NCI-H226 (cell line): ENCODE results near the gene HOXC10.

Experiments
- DNase-seq: peaks from one replicate; pipeline ENCODE4 v3.0.0-alpha.2; 2015

The HOXC10 gene

DNA sequence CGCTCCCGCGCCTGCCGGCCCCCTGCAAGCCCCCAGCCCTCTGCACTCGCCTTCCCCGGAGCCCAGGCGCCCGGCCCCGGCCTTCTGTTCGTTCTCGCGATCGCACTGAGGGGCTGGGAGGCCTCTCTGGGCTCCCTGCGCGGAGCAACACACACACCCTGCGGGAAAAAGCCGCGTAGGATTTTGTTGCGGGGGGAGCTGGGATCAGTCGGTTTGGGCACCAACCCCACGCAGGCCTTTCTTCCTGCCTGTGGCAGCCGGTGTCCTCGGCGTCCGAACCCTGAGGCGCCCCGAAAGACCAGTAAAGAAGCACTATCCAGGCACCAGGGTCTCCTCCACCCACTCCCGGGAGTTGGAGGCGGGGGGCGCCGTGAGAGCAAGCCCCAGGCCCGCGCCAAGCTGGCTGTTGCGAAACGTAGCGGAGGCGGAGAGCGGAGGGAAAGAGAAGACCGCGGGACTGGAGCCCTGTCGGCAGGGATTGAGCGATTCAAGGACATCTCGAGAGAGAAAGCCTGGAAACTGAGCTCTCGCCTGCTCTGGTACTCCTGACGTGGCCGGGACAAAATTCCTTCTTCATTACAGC is 46.0 kb downstream of the HOXC10 start:
- DNase-seq: no peak

DNA sequence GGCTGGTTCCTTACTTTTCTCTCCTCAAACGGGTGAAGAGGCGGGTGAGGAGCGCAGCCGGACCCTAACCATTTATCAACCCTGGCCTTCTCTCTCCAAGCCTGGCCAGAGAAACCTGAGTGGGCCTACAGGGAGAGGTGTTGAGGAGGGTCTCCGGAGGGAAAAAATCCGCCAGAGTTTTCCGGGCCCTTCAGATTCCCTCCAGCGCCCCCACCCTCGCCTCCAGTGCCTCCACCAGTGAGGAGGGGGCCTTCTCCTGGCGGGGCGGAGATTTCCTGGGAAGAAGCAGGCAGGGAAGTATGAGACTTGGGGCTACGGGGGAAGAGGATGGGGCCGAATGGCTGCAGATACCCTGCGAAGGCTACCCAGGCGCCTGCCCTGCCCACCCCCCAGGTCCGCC is 46.5 kb downstream of the HOXC10 start:
- no peak for DNase-seq

DNA sequence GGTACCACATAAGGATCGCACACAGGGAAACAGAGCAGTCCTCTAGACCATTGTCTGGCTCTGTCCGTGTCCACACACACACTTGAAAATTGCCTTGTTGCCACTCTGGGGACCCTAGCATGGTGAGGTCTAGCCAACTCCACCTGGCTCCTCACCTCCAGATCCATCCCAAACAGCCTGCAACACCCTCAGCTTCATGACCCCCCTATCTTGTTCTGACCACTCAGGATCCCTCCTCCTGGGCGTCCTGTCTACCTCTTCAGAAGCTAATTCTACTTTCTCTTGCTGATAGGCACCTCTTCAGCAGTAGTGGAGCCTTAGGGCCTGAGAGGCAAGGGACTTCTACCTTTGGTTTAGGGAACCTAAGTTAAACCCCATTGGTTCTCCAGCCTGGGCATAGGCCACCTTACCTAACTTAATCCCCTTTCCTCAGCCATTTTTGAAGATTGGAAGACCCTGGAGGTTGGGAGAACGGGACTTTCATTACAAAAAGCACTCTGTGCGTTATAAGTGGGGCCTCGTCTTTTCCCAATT is 47.2 kb downstream of the HOXC10 start:
- DNase-seq: no peak

DNA sequence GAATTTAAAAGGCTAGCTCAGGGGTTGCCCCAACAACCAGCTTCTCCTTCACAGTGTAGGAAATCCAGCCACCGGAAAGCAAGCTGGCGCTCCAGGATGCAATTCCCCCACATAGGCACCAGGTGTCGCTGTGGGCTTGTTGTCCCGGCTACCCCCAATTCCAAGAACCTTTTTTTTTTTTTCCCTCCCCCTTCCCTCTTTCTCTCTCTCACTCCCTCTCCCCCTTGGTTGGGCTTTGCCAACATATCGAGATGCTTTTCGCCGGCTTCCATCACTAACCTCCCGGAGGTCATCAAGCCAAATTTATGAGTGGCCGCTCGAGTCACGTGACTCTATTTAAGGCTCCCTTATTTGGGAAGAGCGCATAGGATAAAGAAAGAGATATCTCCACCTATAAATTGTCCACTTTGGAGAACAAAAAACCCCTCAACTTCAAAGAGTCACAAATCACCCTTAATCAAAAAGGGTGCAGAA is 47.7 kb downstream of the HOXC10 start, which contains the start of gene HOXC5:
Gene HOXC5, plus strand, starts transcription at position 424 of the 474 bp plus-strand sequence. CDS start 73 bp downstream, outside the sequence.
- DNase-seq: peak; percentile 54

DNA sequence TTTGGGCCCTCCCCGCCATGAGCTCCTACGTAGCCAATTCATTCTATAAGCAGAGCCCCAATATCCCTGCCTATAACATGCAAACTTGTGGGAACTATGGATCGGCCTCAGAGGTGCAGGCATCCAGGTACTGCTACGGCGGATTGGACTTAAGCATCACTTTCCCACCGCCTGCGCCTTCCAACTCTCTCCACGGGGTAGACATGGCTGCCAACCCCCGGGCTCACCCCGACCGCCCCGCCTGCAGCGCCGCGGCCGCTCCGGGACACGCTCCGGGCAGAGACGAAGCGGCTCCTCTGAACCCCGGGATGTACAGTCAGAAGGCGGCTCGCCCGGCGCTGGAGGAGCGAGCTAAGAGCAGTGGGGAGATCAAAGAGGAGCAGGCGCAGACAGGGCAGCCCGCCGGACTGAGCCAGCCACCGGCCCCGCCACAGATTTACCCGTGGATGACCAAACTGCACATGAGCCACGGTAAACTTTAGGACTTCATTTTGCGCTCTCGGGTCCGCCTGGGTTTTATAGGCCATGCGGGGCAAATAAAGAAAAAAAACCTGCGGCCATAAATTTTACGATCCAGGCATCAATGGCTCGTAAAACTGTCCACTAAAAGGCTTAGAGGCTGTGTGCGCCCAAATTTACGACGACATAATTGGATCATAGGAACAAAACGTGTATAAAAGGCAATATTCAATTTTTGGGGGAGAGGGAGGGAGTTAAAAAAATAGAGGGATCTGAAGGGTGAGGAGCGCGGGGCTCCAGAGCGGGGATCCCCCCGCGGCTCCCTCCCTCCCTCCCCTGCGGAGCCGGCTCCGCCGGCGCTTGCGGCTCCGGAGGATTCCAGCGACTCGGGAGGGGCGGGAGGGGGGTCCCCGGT is 48.4 kb downstream of the HOXC10 start:
- DNase-seq: no peak

DNA sequence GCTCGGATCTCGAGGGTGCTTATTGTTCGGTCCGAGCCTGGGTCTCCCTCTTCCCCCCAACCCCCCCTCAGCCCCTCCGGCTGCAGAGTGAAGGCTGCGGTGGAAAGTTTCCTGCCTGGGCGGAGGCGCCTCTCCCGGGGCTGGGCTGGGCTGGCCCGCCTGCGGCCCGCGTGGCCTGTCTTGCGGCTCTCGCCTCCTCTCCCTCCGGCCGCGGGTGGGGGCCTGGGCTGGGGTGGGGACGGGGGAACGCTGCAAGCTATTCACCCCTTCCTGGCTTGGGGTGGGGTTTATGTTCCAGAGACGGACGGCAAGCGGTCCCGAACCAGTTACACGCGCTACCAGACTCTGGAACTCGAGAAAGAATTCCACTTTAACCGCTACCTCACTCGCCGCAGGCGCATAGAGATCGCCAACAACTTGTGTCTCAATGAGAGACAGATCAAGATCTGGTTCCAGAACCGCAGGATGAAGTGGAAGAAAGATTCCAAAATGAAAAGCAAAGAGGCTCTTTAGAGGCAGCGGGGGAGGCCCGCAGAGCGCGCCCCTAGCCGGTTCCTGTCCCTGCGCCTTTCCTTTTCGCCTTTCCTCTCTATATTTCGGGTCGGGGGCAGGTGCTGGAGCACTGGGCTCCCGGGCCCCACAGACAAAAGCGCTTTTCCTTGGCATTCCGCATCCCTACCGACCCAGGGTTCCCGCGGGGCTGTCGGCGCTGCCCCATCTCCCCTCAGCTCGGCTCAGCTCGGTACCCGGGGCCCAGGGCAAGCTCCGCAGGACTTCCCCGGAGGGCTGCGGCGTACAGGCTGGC is 49.2 kb downstream of the HOXC10 start:
- no peak for DNase-seq

DNA sequence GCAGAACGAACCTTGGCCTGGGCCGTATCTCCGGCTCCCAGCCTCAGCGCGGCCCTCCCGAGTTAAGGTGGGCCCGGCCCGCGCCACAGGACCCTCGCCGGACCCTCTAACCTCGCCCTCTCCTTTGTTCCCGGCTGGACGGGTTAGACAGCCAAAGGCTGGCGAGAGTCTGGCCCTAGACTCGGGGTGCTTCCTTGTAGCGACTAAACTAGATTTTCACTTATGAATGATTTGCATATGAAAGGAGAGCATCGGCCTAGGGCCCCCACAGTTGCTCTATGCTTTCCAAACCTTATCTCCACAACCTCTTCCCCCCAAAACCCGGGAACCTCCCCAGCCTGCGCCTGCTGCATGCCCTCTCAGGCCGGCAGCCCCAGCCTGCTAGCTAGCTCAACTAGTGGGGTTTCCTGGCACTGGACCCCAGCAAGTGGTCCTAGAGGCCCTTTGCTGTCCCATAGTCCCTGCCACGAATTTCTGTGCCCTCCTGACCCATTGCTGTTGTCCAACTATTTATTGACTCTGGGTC is 49.9 kb downstream of the HOXC10 start:
- no peak for DNase-seq

DNA sequence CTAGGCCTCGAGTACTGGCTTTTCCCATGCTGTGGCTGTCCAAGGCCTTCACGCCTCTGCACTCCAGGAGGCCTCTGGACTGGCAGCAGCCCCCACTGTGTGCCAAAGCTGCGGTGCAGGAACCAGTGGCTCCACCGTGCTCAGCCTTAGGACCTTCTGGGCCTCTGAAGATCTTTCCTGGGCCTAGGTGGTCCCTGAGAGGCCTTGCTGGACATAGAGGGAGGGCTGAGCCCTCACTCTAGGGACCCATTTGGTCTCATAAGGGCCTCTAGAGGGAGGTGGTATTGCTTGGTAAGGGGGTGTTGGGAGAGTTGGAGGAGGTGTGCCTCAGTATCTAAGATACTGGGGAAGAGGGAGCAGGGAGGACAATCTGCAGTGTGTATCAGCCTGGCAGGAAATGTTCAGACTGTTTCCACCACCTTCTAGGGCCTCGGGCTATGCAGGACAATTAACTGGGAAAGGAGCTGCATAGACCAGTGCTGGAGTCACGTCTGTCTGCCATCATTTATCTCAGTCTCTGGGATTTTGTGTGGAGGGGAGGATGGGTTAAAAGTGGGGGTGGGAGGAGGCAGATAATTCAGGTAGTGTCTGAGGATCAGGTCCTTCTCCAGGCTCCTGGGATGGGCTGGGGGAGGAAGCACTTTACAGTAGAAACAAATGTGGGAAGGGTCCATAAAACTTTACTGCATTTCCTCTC is 50.8 kb downstream of the HOXC10 start:
- no peak for DNase-seq

DNA sequence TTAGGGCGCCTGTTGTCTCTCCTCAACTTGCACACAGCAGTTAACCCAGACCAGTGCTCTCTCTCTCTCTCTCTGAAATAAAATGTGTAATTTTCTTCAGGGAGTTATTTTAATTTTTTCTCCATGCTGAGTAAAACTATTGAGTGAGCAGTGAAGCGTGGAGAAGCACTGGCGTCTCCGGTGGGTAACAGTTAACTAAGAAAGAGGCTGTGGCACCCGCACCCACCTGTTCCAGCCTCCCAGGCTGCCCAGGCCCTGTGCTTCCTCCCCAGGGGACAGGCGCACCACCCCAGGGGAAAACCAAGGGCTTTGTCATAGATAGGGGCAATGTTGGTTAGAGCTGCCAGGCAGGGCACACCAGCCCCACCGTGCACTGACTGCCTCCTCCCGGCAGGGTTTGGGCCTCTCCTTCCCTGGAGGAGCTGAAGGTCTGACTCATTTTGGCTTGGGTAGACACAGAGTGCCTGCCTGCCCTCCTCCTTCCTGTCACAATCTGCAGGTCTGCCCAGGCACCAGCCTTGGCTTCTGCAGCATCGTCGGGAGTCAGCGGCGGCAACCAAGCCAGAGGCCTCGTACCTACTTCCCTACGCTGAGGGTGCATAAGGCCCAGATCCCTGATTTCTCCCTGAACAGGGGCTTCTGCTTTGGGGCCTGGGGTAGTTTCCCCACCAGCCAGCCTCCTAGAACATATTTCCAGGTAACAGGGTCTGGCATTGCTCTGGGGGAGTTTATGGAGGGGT is 51.8 kb downstream of the HOXC10 start:
- DNase-seq: peak; percentile 68

DNA sequence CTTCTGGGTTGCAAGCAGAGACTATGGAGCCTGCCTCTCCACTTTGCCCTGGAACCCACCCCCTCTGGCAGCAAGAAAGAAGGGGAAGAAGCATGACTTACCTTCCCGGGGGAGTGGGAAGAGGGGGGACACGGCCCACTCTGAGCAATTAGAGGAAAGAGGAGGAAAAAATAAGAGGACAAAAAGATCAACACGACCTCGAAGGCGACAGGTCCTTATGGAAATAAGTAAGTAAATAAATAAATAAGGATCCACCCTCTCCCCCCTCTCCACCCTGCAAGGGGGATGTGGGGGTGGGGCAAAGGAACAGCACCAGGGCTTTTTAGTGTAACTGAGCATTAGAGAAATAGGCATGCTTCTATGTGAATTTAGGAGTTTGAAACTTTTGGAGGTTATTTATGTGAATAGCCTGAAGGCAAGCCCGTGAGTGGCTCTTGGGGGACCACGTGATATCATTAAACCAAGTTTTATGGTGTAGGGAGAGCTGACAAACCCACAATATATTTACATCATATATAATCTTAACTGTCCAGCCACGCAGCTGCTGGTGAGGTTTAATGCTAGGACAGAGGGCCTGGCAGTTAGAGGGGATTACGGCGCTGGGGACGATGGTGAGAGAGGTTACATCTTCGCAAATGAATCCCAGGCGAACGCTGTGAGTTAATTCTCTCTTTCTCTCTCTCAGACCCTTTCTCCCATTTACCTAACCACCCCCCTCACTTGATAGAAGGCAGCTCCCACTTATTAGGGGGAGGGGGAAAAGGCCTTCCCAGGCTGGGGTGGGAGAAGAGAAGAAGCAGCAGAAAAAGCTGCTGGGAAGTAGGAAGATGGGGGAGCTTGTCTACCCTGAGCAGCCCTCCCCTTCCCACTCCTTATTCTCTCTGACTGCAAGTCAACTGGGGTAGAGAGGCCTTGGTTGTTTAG is 52.7 kb downstream of the HOXC10 start:
- no peak for DNase-seq

DNA sequence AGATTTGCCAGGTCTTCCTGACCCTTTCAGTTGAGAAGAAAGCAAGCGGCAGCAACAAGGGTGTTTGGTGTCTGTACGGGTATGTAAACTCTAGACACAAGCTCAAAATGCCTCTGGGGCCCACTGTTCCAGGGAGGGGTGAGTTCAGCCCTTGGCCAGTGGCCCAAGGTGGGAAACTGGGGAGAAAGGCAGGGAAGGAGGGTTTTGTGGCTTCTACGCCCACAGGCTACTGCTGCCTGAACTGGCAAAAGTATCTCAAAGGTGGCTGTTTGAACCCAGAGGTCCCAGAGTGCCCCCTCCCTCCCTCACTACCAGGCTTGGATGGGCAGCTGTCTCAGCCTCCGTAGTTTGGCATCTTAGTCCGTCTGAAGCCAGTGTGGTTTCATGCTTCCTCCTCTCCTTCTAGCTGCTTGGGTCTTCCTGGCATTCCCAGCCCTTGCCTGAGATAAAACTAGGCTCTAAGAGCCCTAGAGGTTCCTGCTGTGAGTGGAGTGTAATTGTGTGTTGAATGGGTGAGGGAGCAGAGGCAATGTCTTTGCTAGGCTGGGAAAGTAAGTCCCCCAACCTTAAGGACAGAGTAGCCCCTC is 53.4 kb downstream of the HOXC10 start:
- no peak for DNase-seq

DNA sequence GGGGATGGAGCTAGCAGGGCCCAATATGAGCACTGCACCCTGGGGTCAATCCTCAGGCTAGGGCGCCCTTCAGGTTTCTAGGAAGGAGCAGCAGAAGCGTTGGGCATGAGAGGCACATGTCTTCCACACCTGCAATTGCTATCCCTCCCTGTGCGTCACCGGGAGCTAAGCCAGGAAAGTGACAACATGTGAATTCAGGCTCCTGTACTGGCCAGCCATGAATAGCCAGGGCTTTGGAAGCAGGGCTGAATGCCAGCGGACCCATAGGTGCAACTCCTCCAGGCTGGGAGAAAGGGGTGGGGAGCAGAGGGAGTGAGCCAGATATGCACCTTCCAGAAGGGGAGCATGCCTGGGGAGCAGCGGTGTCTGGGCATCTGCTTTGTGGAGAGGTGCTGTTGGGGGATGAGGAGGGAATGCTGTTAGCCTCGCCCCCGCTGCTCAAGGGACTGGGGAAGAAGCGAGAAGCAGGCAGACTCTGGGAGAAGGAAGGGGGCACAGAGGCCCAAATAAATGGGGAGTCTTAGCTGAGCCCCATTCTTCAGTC is 54.0 kb downstream of the HOXC10 start:
- DNase-seq: no peak

DNA sequence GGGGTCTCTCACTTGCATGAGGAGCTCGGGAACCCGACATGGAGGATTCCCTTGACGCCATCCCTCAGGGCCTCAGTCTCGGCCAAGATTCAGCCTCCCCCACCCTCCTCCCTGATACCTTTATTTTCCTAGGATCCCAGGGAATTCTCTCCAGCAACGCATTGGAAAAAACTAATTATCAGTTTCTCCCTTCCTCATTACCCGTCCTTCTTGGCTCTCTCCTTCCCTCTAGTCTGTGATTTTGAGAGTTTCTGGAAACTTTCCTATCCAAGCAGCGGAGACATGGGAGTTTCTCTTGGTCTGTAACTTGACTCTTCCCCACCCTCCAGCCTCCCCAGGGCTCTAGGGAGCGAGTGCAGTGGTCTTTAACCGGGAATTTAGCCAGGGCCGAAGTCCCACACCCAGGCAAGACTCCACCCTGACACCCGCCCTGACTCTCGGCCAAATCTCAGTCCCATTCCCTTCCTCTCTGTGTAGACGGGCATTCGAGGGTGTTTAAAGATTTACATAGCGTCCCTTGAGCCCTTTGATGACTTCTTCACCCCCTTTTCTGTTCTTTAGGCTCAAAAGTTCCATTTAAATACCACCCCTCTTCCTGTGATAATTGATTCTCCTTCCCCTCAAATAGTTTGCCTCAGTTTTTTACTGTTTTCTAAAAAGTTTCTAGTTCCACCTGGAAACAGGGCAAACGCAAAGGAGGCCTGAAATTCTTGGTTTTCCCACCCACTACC is 54.6 kb downstream of the HOXC10 start:
- no peak for DNase-seq
